Retinal pigment epithelial cell (primary cell): Measurements from ENCODE around the gene RNF114.

Source experiments
- DNase-seq: peaks from one replicate; pipeline ENCODE4 v3.0.0-alpha.2; 2010; ENCODE audit warnings: low read depth
- H3K4me3 ChIP-seq: 2 replicates; pipeline ENCODE4 v1.5.1; 2011; ENCODE audit warnings: mild to moderate bottlenecking, low read length, control low read depth, moderate library complexity
- TF ChIP-seq, protein P1 (sequence below): conservative IDR thresholded peaks from 2 replicates; pipeline ENCODE4 v1.5.1; 2011; ENCODE audit warnings: low read depth, low read length, control low read depth, inconsistent platforms

RNF114 gene

DNA sequence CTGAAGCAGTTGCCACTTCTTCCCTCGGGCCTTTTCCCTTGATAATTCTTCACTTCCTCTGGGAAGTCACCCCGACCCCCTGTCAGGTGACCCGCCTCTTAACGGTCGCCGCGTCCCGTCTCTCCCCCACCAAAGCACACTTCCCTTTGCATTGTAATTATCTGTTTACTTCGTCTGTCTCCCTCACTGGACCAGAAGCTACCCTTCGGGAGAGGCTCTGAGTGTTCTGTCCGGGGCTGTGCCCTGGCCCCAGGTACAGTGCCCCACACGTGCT, 45.8 kb downstream of the RNF114 start:
- TF ChIP-seq, protein P1, sequence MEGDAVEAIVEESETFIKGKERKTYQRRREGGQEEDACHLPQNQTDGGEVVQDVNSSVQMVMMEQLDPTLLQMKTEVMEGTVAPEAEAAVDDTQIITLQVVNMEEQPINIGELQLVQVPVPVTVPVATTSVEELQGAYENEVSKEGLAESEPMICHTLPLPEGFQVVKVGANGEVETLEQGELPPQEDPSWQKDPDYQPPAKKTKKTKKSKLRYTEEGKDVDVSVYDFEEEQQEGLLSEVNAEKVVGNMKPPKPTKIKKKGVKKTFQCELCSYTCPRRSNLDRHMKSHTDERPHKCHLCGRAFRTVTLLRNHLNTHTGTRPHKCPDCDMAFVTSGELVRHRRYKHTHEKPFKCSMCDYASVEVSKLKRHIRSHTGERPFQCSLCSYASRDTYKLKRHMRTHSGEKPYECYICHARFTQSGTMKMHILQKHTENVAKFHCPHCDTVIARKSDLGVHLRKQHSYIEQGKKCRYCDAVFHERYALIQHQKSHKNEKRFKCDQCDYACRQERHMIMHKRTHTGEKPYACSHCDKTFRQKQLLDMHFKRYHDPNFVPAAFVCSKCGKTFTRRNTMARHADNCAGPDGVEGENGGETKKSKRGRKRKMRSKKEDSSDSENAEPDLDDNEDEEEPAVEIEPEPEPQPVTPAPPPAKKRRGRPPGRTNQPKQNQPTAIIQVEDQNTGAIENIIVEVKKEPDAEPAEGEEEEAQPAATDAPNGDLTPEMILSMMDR = no peak
- DNase-seq = no peak
- peak overlapping the region; percentile 19 for H3K4me3 ChIP-seq

DNA sequence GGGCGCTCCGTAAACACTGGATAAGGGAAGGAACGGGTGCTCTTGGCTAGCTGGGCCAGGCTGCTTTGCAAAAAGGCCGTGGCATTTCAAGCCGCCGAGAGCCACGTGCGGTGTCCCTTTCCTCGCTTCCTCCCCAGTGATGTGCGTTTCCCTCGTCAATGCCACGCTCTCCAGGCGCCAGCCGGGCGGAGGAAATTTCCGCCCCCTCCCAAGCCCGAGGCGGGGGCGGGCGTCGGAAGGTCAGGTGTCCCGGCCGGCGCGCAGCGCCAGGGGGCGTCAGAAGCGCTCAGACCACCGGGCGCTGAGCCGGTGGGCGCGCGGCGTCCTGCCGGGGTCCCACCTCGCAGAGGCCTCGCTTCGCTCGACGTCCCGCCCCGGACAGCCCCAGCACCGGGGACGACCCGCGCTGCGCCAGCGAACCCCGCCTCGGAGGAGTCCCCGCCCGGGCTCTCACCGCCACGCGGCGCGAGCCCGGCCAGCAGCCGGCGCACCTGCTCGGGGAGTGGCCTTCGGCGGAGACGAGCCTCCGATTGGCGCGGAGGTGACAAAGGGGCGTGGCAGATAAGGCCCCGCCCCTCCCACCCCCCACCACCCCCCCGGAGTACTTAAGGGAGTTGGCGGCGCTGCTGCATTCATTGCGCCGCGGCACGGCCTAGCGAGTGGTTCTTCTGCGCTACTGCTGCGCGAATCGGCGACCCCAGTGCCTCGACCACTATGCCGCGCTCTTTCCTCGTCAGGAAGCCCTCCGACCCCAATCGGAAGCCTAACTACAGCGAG, 46.3 kb downstream of the RNF114 start, which contains the start of gene SNAI1:
Gene SNAI1, plus strand, starts transcription at position 635 of the 777 bp plus-strand sequence. Its CDS starts 80 bp downstream, at position 715.
- TF ChIP-seq, protein P1 = peak; percentile 50
- DNase-seq = peak; percentile 52
- H3K4me3 ChIP-seq = peak within 1 kb of the TSS; percentile 61

DNA sequence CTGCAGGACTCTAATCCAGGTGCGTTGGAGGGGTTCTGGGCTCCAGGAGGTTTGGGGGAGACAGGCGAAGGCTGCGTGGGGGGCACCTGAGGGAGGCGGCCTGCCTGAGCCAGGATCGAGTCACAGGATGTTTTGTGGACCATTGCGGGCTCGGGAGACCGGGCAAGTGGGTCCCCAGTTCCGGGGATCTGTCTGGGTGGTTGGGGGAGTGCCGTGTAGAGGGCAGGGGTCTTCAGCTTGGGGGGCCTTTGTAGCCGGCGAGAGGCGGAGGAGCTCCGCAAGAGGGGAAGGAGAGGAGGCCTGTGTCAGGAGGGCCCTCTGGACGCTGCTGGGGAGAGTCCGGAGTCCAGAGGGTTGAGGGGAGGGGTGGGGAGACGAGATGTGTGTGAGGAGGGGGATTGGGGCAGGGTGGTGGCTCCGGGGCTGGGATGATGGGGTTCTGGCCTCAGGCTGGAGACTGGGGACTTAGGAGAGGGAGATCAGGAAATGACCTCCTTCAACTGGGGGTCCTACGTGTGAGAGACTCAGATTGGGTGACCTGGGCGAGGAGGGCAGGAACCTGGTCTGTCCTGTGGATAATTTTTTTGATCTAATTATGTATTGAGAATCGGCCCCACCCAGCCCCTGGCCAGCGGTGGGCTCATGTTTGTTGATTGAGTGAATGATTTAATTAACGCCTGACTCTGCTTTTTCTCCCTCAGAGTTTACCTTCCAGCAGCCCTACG, 47.1 kb downstream of the RNF114 start:
- DNase-seq = no peak
- peak overlapping the region; percentile 61 for H3K4me3 ChIP-seq
- TF ChIP-seq, protein P1 = no peak

DNA sequence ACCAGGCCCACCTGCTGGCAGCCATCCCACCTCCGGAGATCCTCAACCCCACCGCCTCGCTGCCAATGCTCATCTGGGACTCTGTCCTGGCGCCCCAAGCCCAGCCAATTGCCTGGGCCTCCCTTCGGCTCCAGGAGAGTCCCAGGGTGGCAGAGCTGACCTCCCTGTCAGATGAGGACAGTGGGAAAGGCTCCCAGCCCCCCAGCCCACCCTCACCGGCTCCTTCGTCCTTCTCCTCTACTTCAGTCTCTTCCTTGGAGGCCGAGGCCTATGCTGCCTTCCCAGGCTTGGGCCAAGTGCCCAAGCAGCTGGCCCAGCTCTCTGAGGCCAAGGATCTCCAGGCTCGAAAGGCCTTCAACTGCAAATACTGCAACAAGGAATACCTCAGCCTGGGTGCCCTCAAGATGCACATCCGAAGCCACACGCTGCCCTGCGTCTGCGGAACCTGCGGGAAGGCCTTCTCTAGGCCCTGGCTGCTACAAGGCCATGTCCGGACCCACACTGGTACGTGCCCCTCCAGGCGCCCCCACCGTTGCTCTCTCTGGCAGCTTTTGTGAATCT, 47.7 kb downstream of the RNF114 start:
- H3K4me3 ChIP-seq = no peak overlapping the region
- no peak for DNase-seq
- TF ChIP-seq, protein P1 = no peak

DNA sequence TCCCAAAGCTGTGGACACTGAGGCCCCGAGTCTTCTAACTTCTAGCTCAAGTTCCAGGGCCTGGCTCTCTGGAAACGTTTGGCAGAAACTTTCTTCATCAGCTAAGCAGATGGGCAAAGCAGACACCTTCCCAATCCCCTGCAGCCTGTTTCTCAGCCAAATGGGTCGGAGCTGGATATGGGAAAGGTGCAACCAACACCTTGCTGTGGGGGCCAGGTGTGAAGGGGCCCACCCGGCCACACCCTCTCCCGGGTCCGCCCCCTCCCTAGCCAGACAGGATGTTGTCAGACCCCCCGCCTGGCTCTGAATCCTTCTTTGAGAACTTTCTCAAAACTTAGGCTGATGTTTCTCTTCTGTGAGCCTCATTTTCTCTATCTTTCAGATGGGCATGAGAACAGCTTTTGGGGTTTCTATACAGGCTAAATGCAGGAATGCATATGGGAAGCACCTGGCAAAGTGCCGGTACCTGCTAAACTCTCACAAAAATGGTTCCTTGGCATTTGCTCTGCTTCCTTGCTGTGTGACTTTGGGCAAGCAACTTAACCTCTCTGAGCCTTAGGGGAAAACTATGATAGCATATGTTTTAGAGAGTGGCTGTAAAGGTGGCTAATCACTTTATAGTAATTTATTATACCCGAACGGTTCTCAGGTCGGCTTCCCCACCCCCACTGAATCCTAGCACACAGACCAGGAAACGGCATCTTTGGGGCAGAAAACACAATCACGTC, 48.4 kb downstream of the RNF114 start:
- H3K4me3 ChIP-seq = no peak overlapping the region
- TF ChIP-seq, protein P1 = no peak
- no peak for DNase-seq

DNA sequence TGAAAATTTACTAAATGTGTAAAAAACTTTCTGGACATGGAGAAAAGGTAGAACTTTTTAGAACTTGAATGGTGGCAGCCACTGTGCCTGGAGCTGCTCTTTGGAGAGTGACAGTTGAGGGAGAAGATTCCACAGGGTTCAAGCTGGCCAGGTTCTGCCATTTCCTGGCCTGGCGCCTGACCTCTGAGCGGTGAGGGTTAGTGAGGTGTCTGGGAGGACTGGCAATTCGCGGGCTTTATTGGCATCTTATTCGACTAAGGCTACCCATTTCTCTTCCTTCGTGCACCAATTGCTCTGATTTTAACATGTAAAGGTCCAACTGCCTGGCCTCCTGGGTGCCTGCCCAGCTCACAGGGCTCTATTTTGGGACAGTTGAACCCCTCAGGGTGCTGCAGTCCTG, 49.0 kb downstream of the RNF114 start:
- H3K4me3 ChIP-seq = no peak overlapping the region
- TF ChIP-seq, protein P1 = no peak
- no peak for DNase-seq
